LHCN-M2 (cell line): ENCODE data around the gene HMGCL. TPM values are rescaled to one million over a fixed set of nuclear protein-coding genes. Genes with fewer than 3 reads are reported as not detected.
"Not testable (repeated sequence)": the region's sequence is repeated elsewhere in the genome, so short reads cannot be mapped to it uniquely, and the experiment has no call there.

Experiments
- DNase-seq: peaks from one replicate; pipeline ENCODE4 v3.0.0-alpha.2; 2012; ENCODE audit warnings: low read depth
- total RNA-seq: library from RNA; depleted of rRNA; stranded (reverse); fragments of >200 nt; gene quantifications from 2 replicates; pipeline ENCODE4 v1.2.3, GENCODE V29; 2014

Gene HMGCL
- total RNA-seq, 1 experiment from 2014 or later: 40.2 TPM

DNA sequence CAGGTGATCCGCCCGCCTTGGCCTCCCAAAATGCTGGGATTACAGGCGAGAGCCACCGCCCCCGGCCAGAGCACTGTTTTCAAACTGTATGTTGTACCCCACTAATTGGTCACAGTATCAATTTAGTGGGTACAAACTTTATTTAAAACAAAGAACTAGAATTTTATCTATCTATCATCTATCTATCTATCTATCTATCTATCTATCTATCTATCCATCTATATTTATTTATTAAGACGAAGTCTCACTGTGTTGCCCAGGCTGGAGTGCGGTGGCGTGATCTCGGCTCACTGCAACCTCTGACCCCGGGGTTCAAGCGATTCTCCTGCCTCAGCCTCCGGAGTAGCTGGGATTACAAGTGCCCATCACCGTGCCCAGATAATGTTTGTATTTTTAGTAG lies 1.4 kb upstream of the HMGCL start:
- DNase-seq: not testable (repeated sequence)

GRCh38 chr1:23825762-23826522 lies 713 bp upstream of the HMGCL start:
- DNase-seq: no peak

- no peak for DNase-seq
These were observed 536 bp downstream of the HMGCL start for GRCh38 chr1:23824711-23825075.

GRCh38 chr1:23823767-23824166 lies 1.5 kb downstream of the HMGCL start:
- DNase-seq: no peak

DNA sequence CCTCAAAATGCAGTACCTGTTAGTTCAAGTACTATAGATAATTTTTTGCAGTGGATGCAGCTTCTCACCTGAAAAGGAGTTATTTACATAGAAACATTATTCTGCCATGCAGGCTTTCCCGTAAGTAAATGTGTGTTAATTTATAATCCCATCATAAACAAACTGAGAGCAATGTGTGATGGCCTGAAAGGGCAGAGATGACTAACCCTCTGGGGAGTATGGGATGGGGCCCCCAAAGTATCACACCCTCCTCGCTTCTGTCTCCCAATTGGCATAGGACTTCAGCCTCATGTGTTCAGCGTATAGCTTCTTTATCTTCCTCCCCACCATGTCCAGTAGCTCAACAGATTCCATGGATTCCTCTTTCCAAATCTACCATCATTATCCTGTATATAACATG lies 7.6 kb downstream of the HMGCL start:
- DNase-seq: no peak

DNA sequence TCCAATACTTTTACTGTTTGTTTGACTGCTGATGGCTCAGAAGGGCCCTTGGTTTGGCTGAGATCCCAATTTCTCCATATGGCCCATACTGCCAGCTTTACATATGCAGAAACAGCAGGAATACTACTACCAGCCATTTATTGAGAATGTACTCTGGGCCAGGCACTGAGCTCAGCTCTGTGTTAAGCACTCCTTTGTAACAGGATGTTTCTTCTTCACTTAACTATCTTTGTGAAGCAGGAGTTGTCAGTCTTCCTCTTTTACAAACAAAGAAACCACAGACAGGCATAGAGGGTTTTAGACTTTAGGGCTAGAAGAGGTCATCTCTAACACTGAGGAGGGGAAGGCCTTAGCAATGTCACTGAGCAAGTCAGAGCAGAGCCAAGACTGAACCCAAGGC lies 8.3 kb downstream of the HMGCL start:
- DNase-seq: no peak

DNA sequence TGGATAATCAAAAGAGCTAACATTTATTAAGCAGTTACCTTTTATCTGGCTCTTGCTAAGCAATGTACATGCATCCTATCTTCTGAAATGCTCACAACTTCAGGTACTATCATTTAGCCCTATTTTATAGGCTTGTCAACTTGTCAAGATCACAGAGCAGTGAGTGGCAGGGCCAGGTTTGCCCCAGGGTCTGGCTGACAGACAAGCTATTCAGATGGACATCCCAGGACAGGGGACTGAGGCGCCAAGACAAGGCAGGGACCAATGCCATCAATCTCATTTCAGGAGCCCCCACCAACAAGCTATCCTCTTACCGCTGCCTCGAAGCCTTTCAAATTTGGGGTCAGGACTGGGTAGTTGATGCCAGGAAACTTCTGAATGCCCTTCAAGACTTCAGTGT lies 8.9 kb downstream of the HMGCL start:
- DNase-seq: no peak

DNA sequence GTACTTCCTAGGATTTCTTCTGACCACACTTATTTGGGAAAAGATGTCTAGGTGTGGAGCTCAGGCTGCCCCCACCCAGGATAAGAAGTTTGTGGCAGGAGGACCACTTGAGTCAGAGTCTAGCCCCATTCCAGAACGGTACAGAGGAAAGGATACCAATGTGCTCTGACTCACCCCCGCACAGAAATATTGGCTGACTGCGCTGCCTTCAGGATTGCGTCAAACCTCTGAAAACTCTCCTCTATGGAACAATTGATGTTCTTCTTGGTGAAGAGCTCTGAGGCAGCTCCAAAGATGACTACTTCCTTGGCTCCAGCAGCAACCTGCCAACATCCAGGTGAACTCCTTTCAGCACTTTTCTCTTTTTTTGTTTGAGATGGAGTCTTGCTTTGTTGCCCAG lies 11.2 kb downstream of the HMGCL start:
- DNase-seq: no peak

- no peak for DNase-seq
These were observed 14.2 kb downstream of the HMGCL start for GRCh38 chr1:23810818-23811540.

DNA sequence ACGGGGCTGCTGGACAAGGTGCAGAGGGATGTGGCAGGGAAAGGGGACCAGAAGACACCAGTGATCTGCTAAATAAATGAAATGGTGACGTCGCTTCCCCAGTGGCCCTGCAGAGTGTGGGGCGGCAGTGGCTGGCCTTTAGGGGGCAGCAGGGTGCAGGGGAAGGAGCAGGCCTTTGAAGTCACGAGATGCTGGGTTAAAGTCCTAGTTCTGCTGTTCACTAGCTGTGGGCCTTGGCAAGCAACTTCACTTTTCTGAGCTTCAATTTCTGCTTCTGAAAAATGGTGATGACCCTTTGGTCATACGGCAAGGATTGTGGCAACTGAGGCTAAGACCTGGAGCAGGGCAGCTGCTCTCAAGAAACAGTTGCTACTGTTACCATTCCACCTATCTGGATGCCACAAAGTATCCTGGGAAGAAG lies 15.5 kb downstream of the HMGCL start:
- peak; percentile 67 for DNase-seq

GRCh38 chr1:23807453-23807852 lies 17.8 kb downstream of the HMGCL start:
- DNase-seq: no peak

- no peak for DNase-seq
These were observed 18.9 kb downstream of the HMGCL start for GRCh38 chr1:23806280-23806679.

DNA sequence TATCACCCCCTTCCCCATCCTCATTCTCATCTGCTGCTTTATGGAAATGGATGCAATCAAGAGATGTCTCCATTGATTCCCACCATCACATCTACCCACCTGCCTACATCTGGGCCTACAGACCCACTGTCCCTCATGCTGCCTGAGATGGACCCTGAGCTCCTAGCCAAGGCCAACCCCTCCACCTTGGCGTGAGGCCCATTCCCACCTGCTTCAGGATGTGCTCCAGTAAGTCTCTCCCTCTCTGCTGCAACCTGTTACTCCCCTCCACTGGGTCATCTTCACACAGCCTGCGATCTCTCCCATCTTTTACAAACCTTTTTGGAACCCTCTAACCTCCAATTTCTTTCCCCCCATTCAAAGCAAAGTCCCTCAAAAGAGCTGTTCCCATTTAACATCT lies 20.2 kb downstream of the HMGCL start:
- no peak for DNase-seq

DNA sequence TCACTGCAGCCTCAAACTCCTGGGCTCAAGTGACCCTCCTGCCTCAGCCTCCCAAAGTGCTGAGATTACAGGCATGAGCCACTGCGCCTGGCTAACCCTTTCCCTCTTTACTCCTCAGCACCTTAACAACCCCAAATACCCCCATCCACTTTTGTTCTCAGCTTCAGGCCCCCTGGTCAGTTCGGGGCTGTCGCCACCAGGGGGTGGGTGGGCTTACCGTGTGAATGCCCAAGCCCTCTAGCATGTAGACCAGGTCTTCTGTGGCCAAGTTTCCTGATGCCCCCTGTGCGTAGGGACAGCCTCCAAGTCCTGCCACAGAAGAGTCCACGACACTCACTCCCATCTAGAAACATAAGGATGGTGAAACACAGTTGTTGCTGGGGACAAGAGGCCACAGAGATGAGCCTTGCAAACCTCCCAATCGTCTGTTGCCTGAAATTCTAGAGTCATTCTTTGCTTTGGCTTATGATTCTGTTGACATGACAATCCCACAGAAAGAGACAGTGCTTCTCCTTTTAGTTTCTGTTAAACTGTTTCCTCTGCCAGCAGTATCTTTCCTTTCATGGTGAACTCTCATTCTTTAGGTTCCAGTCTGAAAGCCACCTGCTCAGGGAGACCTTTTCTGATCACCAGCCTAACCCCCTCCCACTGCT lies 20.9 kb downstream of the HMGCL start:
- no peak for DNase-seq

DNA sequence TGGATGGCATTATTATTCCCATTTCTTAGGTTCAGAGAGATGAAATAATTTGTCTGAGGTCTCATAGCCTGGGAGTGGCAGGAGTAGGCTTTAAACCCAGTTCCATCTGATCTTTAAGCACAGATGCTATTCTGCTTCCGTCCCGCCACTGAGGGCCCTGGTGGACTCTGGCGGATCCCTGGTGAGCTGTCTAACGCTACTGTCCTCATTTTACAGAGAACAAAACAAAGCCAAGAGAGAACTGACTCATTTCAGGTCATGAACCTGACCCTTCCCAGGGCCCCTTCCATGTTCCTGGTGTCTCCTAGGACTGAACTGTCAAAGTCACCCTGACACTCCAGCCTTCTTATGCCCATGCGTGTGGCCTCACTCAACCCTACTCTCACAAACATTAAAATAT lies 21.6 kb downstream of the HMGCL start:
- no peak for DNase-seq

GRCh38 chr1:23802809-23803342 lies 22.4 kb downstream of the HMGCL start:
- not testable (repeated sequence) for DNase-seq

- DNase-seq: no peak
These were observed 23.4 kb downstream of the HMGCL start for GRCh38 chr1:23801876-23802275.

GRCh38 chr1:23801338-23801748 lies 23.9 kb downstream of the HMGCL start:
- no peak for DNase-seq

- DNase-seq: peak; percentile 92
These were observed 24.6 kb downstream of the HMGCL start, which contains the start of gene GALE for GRCh38 chr1:23800400-23801337. Gene GALE (minus strand): TSS chr1:23800754. CDS start chr1:23799007, 1,747 bp downstream.

DNA sequence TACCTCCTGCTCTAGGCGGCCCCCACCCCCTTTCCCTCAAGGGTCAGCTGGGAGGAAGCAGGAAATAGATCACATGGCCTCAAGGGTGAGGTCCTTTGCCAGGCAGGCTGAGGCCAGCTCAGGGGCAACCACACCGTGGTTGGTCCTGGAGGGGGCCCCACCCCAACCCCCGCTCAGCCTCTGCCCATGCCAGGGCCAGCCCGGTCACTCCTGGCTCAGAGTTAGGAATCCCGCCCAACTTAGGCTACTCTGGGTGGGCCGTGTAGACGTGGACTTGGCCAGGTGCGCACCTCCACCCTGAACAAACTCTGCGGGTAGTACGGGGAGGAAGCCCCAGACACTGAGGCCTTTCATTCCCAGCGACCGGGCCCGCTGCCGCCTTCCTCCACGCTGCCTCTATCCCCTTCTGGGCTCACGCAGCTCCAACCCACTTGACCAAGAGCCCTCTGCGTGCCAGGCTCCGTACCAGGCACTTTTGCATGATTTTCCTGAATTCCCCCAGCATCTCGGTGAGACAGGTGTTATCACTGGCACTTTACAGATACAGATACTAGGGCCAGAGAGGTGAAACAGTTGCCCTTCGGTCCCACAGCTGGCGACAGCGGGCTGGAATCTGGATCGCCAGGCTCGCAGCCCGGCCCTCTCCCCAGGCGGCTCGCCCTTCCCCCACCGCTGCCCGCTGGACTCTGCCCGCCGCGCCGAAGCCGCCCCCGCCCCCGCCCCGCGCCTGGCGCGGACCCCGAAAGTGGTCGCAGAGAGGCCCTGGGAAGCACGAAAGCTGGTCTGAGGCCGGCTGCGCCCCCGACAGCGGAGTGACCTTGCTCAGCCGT lies 25.4 kb downstream of the HMGCL start:
- peak; percentile 71 for DNase-seq
